HepG2 (cell line): ENCODE results near the gene ARHGEF40. TPM values are rescaled to one million over a fixed set of nuclear protein-coding genes. Genes with fewer than 3 reads are reported as not detected.

Source experiments
- IKZF4 ChIP-seq: sonication (generic); formaldehyde crosslinking; IDR thresholded peaks from 2 replicates; pipeline ENCODE4 v1.5.1; 2020; ENCODE audit warnings: borderline replicate concordance, mild to moderate bottlenecking, low read depth, missing genetic modification reagents; ENCODE audit errors: not compliant biosample characterization
- PTBP1 ChIP-seq: fragments of 200-400 bp; formaldehyde crosslinking; IDR thresholded peaks from 2 replicates; pipeline ENCODE4 v1.6.1; 2018; ENCODE audit warnings: low read length, low read depth; ENCODE audit not compliant: poor library complexity, severe bottlenecking
- REXO4 ChIP-seq: sonication (generic); formaldehyde crosslinking; IDR thresholded peaks from 2 replicates; pipeline ENCODE4 v1.8.0; 2022; ENCODE audit warnings: missing genetic modification reagents, mild to moderate bottlenecking, borderline replicate concordance
- SYNCRIP ChIP-seq: fragments of 200-400 bp; formaldehyde crosslinking; IDR thresholded peaks from 2 replicates; pipeline ENCODE4 v1.6.1; 2018; ENCODE audit warnings: mild to moderate bottlenecking, low read depth, low read length; ENCODE audit not compliant: insufficient read depth
- TARDBP ChIP-seq: sonication (generic); formaldehyde crosslinking; IDR thresholded peaks from 2 replicates; pipeline ENCODE4 v1.8.0; 2022; ENCODE audit warnings: mild to moderate bottlenecking, missing genetic modification reagents
- TBP ChIP-seq: sonication (generic); formaldehyde crosslinking; IDR thresholded peaks from 2 replicates; pipeline ENCODE4 v1.5.0; 2020; ENCODE audit warnings: missing genetic modification reagents
- TEAD3 ChIP-seq: optimal IDR thresholded peaks from 2 replicates; pipeline ENCODE3; 2016; ENCODE audit warnings: borderline replicate concordance
- TFDP2 ChIP-seq: sonication (generic); formaldehyde crosslinking; IDR thresholded peaks from 2 replicates; pipeline ENCODE4 v1.4.0; 2020; ENCODE audit warnings: missing genetic modification reagents
- WIZ ChIP-seq: sonication (generic); formaldehyde crosslinking; IDR thresholded peaks from 2 replicates; pipeline ENCODE4 v1.5.1; 2020; ENCODE audit warnings: mild to moderate bottlenecking, missing genetic modification reagents
- ZBTB42 ChIP-seq: sonication (generic); formaldehyde crosslinking; IDR thresholded peaks from 2 replicates; pipeline ENCODE4 v1.5.0; 2020; ENCODE audit warnings: mild to moderate bottlenecking, missing genetic modification reagents
- ZBTB46 ChIP-seq: sonication (generic); formaldehyde crosslinking; IDR thresholded peaks from 2 replicates; pipeline ENCODE4 v1.4.0; 2020; ENCODE audit warnings: mild to moderate bottlenecking, missing genetic modification reagents, borderline replicate concordance
- ZMYM4 ChIP-seq: sonication (generic); formaldehyde crosslinking; IDR thresholded peaks from 2 replicates; pipeline ENCODE4 v1.8.1; 2023; ENCODE audit warnings: mild to moderate bottlenecking, missing genetic modification reagents
- ZNF263 ChIP-seq: sonication (generic); formaldehyde crosslinking; IDR thresholded peaks from 2 replicates; pipeline ENCODE4 v1.4.0; 2020; ENCODE audit warnings: missing genetic modification reagents
- ZNF264 ChIP-seq: sonication (generic); formaldehyde crosslinking; IDR thresholded peaks from 2 replicates; pipeline ENCODE4 v1.4.0; 2020; ENCODE audit warnings: missing genetic modification reagents
- ZNF280B ChIP-seq: sonication (generic); formaldehyde crosslinking; IDR thresholded peaks from 2 replicates; pipeline ENCODE4 v1.5.0; 2020; ENCODE audit warnings: missing genetic modification reagents, mild to moderate bottlenecking, borderline replicate concordance
- ZNF468 ChIP-seq: sonication (generic); formaldehyde crosslinking; IDR thresholded peaks from 2 replicates; pipeline ENCODE4 v1.8.0; 2022; ENCODE audit warnings: mild to moderate bottlenecking, moderate library complexity, missing genetic modification reagents
- ZNF7 ChIP-seq: IDR thresholded peaks from 2 replicates; pipeline ENCODE4 v1.6.1; 2016; ENCODE audit warnings: missing biosample characterization, missing genetic modification reagents
- ZNF850 ChIP-seq: sonication (generic); formaldehyde crosslinking; conservative IDR thresholded peaks from 2 replicates; pipeline ENCODE4 v1.9.0; 2021; ENCODE audit warnings: mild to moderate bottlenecking, missing genetic modification reagents
- polyA plus RNA-seq, 8 experiments: library from polyadenylated mRNA; depleted of rRNA in 3 of 8; stranded (reverse) in 7 of 8; unstranded in 1 of 8; fragments of >200 nt; fragmentation: Illumina TruSeq in 4 of 8; extraction: Trizol in 4 of 8; gene quantifications; 2 replicates each; pipeline versions ENCODE4 v1.2.1 to v1.2.3, GENCODE V29; 2011 to 2016; ENCODE audit warnings: low read depth in 4 of 8, missing spikeins in 1 of 8, mixed read lengths in 1 of 8; ENCODE audit not compliant: insufficient read depth in 1 of 8
- total RNA-seq, 5 experiments: library from RNA; depleted of rRNA; stranded (reverse); fragments of >200 nt; fragmentation: Illumina TruSeq; extraction: Trizol; gene quantifications; 2 replicates each; pipeline ENCODE4 v1.2.3, GENCODE V29; 2016; ENCODE audit warnings: low read depth in 1 of 5
- TF ChIP-seq, protein P1 (sequence below): sonication (generic); formaldehyde crosslinking; IDR thresholded peaks from 2 replicates; pipeline ENCODE4 v1.4.0; 2020; ENCODE audit warnings: missing genetic modification reagents, borderline replicate concordance
- TF ChIP-seq, protein P2 (sequence below): sonication (generic); formaldehyde crosslinking; IDR thresholded peaks from 2 replicates; pipeline ENCODE4 v1.8.0; 2022; ENCODE audit warnings: mild to moderate bottlenecking, missing genetic modification reagents; ENCODE audit not compliant: insufficient replicate concordance

ARHGEF40 gene
- total and polyA plus RNA-seq, 2 of the 13 experiments (the other 11 are each of a cell fraction or from before 2014, with no cell fraction given), result 28.1 to 78.1 TPM

DNA sequence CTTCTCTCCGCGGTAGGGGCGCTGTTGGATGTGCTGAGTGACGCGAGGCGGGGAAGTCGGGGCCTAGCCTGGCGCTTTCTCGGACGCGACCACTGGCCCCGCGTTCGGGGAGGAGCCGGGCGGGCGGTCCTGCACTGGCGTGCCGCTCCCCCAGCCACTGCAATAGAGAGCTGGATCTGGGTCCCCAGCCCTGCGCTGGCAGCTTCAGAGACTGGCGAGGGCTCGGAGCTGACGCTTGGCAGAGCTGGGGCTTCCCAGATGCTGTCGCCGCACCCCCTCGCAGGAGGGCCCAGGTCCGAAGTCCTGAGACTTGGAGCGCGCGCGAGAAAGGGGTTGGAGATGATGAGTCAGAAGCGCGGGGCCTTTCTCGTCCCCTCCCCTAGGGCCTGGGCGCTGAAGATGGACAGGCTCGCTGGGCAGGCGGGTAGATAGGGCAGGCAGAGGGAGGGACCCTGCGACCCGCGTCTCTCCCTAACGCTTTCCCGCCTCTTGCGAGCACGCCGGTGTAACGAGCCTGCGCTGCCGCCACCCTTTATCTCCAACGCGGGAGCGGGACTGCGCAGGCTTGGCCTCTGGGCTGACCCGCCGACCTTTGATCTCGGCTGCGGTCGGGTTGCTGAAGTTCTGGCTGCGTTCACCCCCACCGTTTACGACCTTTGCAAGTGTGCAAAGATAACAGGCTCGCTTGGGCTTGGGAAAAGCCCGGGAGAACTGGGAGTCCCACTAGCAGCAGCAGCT, 33.8 kb downstream of the ARHGEF40 start (continued):
- TF ChIP-seq, protein P1, sequence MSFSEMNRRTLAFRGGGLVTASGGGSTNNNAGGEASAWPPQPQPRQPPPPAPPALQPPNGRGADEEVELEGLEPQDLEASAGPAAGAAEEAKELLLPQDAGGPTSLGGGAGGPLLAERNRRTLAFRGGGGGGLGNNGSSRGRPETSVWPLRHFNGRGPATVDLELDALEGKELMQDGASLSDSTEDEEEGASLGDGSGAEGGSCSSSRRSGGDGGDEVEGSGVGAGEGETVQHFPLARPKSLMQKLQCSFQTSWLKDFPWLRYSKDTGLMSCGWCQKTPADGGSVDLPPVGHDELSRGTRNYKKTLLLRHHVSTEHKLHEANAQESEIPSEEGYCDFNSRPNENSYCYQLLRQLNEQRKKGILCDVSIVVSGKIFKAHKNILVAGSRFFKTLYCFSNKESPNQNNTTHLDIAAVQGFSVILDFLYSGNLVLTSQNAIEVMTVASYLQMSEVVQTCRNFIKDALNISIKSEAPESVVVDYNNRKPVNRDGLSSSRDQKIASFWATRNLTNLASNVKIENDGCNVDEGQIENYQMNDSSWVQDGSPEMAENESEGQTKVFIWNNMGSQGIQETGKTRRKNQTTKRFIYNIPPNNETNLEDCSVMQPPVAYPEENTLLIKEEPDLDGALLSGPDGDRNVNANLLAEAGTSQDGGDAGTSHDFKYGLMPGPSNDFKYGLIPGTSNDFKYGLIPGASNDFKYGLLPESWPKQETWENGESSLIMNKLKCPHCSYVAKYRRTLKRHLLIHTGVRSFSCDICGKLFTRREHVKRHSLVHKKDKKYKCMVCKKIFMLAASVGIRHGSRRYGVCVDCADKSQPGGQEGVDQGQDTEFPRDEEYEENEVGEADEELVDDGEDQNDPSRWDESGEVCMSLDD, result peak; percentile 87
- TF ChIP-seq, protein P2, sequence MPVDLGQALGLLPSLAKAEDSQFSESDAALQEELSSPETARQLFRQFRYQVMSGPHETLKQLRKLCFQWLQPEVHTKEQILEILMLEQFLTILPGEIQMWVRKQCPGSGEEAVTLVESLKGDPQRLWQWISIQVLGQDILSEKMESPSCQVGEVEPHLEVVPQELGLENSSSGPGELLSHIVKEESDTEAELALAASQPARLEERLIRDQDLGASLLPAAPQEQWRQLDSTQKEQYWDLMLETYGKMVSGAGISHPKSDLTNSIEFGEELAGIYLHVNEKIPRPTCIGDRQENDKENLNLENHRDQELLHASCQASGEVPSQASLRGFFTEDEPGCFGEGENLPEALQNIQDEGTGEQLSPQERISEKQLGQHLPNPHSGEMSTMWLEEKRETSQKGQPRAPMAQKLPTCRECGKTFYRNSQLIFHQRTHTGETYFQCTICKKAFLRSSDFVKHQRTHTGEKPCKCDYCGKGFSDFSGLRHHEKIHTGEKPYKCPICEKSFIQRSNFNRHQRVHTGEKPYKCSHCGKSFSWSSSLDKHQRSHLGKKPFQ (CRISPR knock-in tag), result peak; percentile 96
- TF ChIP-seq ZNF7 (CRISPR knock-in tag) (no peak), ZMYM4 (peak; percentile 91), ZNF264 (CRISPR knock-in tag) (peak; percentile 96), TEAD3 (CRISPR knock-in tag) (peak; percentile 47), PTBP1 (peak; percentile 96), REXO4 (peak; percentile 96), ZBTB46 (peak; percentile 90; the same call in 1 of the 2 replicates), TFDP2 (CRISPR knock-in tag) (peak; percentile 99), ZBTB42 (CRISPR knock-in tag) (peak; percentile 95), ZNF263 (CRISPR knock-in tag) (peak; percentile 84), TBP (CRISPR knock-in tag) (0 out of 2 replicates have a peak, but pooled peaks have one; percentile 74), IKZF4 (CRISPR knock-in tag) (peak; percentile 99), ZNF468 (CRISPR knock-in tag) (0 out of 2 replicates have a peak, but pooled peaks have one; percentile 70), ZNF280B (CRISPR knock-in tag) (peak; percentile 94; the same call in 1 of the 2 replicates), SYNCRIP (no peak), TARDBP (CRISPR knock-in tag) (peak; percentile 99), WIZ (CRISPR knock-in tag) (peak; percentile 92), ZNF850 (CRISPR knock-in tag) (peak; percentile 95)
